HL-60 (cell line): ENCODE results near the gene ANO2.

ENCODE experiments used
- DNase-seq, 2 experiments: peaks; one replicate each; pipeline ENCODE4 v3.0.0-alpha.2; 2010 to 2020; ENCODE audit warnings: low read depth in 1 of 2, low spot score in 1 of 2
- H3K27ac ChIP-seq: fragments of 250-450 bp; sonication (Bioruptor Pico); replicated peaks from 2 replicates; pipeline ENCODE4 v1.5.1; 2020; ENCODE audit warnings: mild to moderate bottlenecking, moderate library complexity
- H3K27me3 ChIP-seq: fragments of 250-450 bp; sonication (Bioruptor Pico); 2 replicates; pipeline ENCODE4 v1.5.1; 2021; ENCODE audit warnings: mild to moderate bottlenecking, moderate library complexity; ENCODE audit not compliant: insufficient read depth, poor library complexity, severe bottlenecking
- H3K4me3 ChIP-seq: replicated peaks from 2 replicates; pipeline ENCODE4 v1.5.1; 2011; ENCODE audit warnings: mild to moderate bottlenecking, control low read depth, low read length; ENCODE audit not compliant: insufficient read depth
- CTCF ChIP-seq: IDR thresholded peaks from one replicate; pipeline ENCODE4 v1.5.1; 2011; ENCODE audit warnings: low read length, control low read depth, inconsistent platforms; ENCODE audit not compliant: insufficient read depth
- GABPA ChIP-seq: IDR thresholded peaks from 2 replicates; pipeline ENCODE4 v1.6.1; 2012; ENCODE audit warnings: low read depth
- POLR2AphosphoS5 ChIP-seq: IDR thresholded peaks from 2 replicates; pipeline ENCODE4 v1.6.1; 2012; ENCODE audit warnings: low read depth
- SPI1 ChIP-seq: IDR thresholded peaks from 2 replicates; pipeline ENCODE4 v1.6.1; 2012; ENCODE audit warnings: low read depth, mild to moderate bottlenecking, borderline replicate concordance
- TF ChIP-seq, protein P1 (sequence below): IDR thresholded peaks from 2 replicates; pipeline ENCODE4 v1.6.1; 2012; ENCODE audit warnings: low read depth; ENCODE audit not compliant: insufficient replicate concordance

Gene ANO2

GRCh38 chr12:5578775-5579174, 366.3 kb downstream of the ANO2 start:
- Histone ChIP-seq H3K4me3 (no peak overlapping the region), H3K27me3 (no peaks in the 10 kb centered on the region), H3K27ac (no peak overlapping the region)
- DNase-seq: no peak
- TF ChIP-seq GABPA (no peak), CTCF (no peak), SPI1 (no peak), POLR2AphosphoS5 (no peak)
- TF ChIP-seq, protein P1, sequence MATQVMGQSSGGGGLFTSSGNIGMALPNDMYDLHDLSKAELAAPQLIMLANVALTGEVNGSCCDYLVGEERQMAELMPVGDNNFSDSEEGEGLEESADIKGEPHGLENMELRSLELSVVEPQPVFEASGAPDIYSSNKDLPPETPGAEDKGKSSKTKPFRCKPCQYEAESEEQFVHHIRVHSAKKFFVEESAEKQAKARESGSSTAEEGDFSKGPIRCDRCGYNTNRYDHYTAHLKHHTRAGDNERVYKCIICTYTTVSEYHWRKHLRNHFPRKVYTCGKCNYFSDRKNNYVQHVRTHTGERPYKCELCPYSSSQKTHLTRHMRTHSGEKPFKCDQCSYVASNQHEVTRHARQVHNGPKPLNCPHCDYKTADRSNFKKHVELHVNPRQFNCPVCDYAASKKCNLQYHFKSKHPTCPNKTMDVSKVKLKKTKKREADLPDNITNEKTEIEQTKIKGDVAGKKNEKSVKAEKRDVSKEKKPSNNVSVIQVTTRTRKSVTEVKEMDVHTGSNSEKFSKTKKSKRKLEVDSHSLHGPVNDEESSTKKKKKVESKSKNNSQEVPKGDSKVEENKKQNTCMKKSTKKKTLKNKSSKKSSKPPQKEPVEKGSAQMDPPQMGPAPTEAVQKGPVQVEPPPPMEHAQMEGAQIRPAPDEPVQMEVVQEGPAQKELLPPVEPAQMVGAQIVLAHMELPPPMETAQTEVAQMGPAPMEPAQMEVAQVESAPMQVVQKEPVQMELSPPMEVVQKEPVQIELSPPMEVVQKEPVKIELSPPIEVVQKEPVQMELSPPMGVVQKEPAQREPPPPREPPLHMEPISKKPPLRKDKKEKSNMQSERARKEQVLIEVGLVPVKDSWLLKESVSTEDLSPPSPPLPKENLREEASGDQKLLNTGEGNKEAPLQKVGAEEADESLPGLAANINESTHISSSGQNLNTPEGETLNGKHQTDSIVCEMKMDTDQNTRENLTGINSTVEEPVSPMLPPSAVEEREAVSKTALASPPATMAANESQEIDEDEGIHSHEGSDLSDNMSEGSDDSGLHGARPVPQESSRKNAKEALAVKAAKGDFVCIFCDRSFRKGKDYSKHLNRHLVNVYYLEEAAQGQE: no peak

- TF ChIP-seq SPI1: no peak
- TF ChIP-seq, protein P1: no peak
- Histone ChIP-seq H3K4me3 (no peak overlapping the region), H3K27ac (no peak overlapping the region), H3K27me3 (no peaks in the 10 kb centered on the region)
- DNase-seq: no peak
Measured at GRCh38 chr12:5577741-5578140, 367.3 kb downstream of the ANO2 start.

GRCh38 chr12:5577211-5577612, 367.8 kb downstream of the ANO2 start:
- no peak for DNase-seq
- H3K27me3 ChIP-seq: no peaks in the 10 kb centered on the region
- no peak overlapping the region for H3K4me3 ChIP-seq
- TF ChIP-seq, protein P1: no peak
- TF ChIP-seq CTCF: no peak
- TF ChIP-seq SPI1: no peak
- no peak for TF ChIP-seq GABPA
- TF ChIP-seq POLR2AphosphoS5: no peak
- no peak overlapping the region for H3K27ac ChIP-seq

DNA sequence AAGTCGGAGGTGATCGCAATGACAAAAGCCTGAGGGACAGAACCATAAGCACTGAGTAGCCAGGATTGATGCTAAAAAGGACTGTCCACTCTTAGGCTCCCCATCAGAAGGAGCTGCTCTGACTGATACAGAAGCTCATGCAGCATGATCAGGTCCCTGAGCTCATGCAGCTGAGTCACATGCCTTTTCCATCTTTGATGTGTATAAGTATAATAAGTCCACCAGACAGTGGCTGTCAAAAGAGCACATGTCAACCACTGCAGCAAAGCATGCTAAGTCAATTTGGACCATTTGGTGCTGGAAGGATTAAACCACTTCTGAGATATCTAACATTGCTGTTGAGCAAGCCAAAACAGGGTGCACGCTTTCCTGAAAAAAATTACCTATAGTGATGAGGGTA, 369.1 kb downstream of the ANO2 start:
- Histone ChIP-seq H3K27ac (no peak overlapping the region), H3K27me3 (no peaks in the 10 kb centered on the region), H3K4me3 (no peak overlapping the region)
- TF ChIP-seq POLR2AphosphoS5 (no peak), CTCF (no peak), GABPA (no peak), SPI1 (no peak)
- TF ChIP-seq, protein P1: no peak
- DNase-seq: no peak
